ENCODE measurements around the gene PDE9A. TPM values are rescaled to one million over a fixed set of nuclear protein-coding genes. Genes with fewer than 3 reads are reported as not detected.

The PDE9A gene
- total RNA-seq, 2 donors from 2014 or later, result 45.9 to 62.4 TPM

DNA sequence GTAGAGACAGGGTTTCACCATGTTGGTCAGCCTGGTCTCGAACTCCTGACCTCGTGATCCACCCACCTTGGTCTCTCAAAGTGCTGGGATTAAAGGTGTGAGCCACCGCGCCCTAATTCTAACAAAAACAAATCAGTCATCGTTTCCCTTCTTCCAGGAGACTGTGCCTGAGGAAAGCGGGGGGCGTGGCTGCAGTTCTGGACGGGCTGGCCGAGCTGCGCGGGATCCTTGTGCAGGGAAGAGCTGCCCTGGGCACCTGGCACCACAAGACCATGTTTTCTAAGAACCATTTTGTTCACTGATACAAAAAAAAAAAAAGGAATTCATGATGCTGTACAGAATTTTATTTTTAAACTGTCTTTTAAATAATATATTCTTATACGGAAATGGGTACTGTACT is 121.7 kb downstream of the PDE9A start:
- H3K4me3 ChIP-seq (ENCODE audit: low read length), result no peak overlapping the region
- no peak for DNase-seq
- Mint-ChIP-seq H3K27ac (no peak overlapping the region), H3K4me3 (no peak overlapping the region), H3K27me3 (ENCODE audit: insufficient read depth) (peaks cover 7% of the 10 kb centered on the region), H3K9me3 (peaks cover 9% of the 10 kb centered on the region), H3K36me3 (ENCODE audit: low read depth) (peaks cover 50% of the 10 kb centered on the region), H3K4me1 (peaks cover 15% of the 10 kb centered on the region)
- H3K9ac ChIP-seq (ENCODE audit: extremely low read depth, low read length, poor library complexity, severe bottlenecking), result no peak overlapping the region
- no peak for TF ChIP-seq CTCF (conservative IDR thresholded peaks at IDR 0.05)
- H3K36me3 ChIP-seq (ENCODE audit: control insufficient read depth, insufficient read depth, low read length), result peaks cover 45% of the 10 kb centered on the region
- no peaks in the 10 kb centered on the region for H3K27me3 ChIP-seq (ENCODE audit: control insufficient read depth, insufficient read depth, low read length, poor library complexity, severe bottlenecking)
- WGBS, 2 experiments (ENCODE audit: insufficient coverage in 1 of 2, insufficient read length in 1 of 2), result 98 to 99% methylated on average over 11 to 12 of the region's 12 CpGs
- H3K9me3 ChIP-seq (ENCODE audit: control insufficient read depth, low read length), result no peaks in the 10 kb centered on the region
- peaks cover 6% of the 10 kb centered on the region for H3K4me1 ChIP-seq (ENCODE audit: control insufficient read depth, insufficient read depth, low read length)
- H3K27ac ChIP-seq (ENCODE audit: low read depth, low read length), result no peak overlapping the region

DNA sequence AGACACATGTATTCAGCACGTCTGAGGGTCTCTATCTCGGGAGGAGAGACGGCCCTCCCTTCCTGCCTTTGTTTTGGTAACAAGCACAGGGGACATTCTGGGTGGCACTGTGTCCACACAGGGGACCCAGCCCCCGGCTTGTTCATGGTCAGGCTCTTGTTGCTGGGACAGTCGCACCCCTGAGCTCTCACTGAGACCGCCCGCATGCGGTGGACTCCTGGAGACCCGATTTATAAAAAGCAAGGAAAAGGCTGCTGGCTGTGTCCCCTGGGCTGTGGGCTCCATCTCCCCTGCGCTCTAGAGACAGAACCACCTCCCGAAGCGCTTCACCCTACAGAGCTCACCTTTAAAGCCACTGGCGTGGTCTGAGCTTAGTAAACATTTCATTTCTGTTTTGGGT is 122.5 kb downstream of the PDE9A start:
- Histone ChIP-seq H3K27me3 (ENCODE audit: control insufficient read depth, insufficient read depth, low read length, poor library complexity, severe bottlenecking) (peaks cover 6% of the 10 kb centered on the region), H3K9me3 (ENCODE audit: control insufficient read depth, low read length) (no peaks in the 10 kb centered on the region), H3K9ac (ENCODE audit: extremely low read depth, low read length, poor library complexity, severe bottlenecking) (no peak overlapping the region), H3K4me1 (ENCODE audit: control insufficient read depth, insufficient read depth, low read length) (peaks cover 6% of the 10 kb centered on the region), H3K27ac (ENCODE audit: low read depth, low read length) (no peak overlapping the region), H3K36me3 (ENCODE audit: control insufficient read depth, insufficient read depth, low read length) (peaks cover 45% of the 10 kb centered on the region), H3K4me3 (ENCODE audit: low read length) (no peak overlapping the region)
- Mint-ChIP-seq H3K27me3 (ENCODE audit: insufficient read depth) (peaks cover 14% of the 10 kb centered on the region), H3K27ac (no peak overlapping the region), H3K36me3 (ENCODE audit: low read depth) (peaks cover 42% of the 10 kb centered on the region), H3K4me1 (peaks cover 22% of the 10 kb centered on the region), H3K9me3 (peaks cover 9% of the 10 kb centered on the region), H3K4me3 (no peak overlapping the region)
- 90 to 94% methylated on average over 11 to 13 of the region's 13 CpGs for WGBS, 2 experiments (ENCODE audit: insufficient coverage in 1 of 2, insufficient read length in 1 of 2)
- TF ChIP-seq CTCF (conservative IDR thresholded peaks at IDR 0.05), result no peak
- DNase-seq, result no peak

GRCh38 chr21:42777064-42777756 is 123.8 kb downstream of the PDE9A start:
- no peak for TF ChIP-seq CTCF (conservative IDR thresholded peaks at IDR 0.05)
- Histone ChIP-seq H3K9ac (ENCODE audit: extremely low read depth, low read length, poor library complexity, severe bottlenecking) (no peak overlapping the region), H3K27me3 (ENCODE audit: control insufficient read depth, insufficient read depth, low read length, poor library complexity, severe bottlenecking) (peaks cover 10% of the 10 kb centered on the region), H3K9me3 (ENCODE audit: control insufficient read depth, low read length) (no peaks in the 10 kb centered on the region), H3K4me1 (ENCODE audit: control insufficient read depth, insufficient read depth, low read length) (peaks cover 13% of the 10 kb centered on the region), H3K4me3 (ENCODE audit: low read length) (no peak overlapping the region), H3K27ac (ENCODE audit: low read depth, low read length) (peak overlapping the region; percentile 99), H3K36me3 (ENCODE audit: control insufficient read depth, insufficient read depth, low read length) (peaks cover 37% of the 10 kb centered on the region)
- H3K36me3 Mint-ChIP-seq (ENCODE audit: low read depth), result peaks cover 33% of the 10 kb centered on the region
- peaks cover 9% of the 10 kb centered on the region for H3K9me3 Mint-ChIP-seq
- 89 to 93% methylated on average over 15 to 18 of the region's 18 CpGs for WGBS, 2 experiments (ENCODE audit: insufficient coverage in 1 of 2, insufficient read length in 1 of 2)
- H3K27me3 Mint-ChIP-seq (ENCODE audit: insufficient read depth), result peaks cover 19% of the 10 kb centered on the region
- no peak overlapping the region for H3K4me3 Mint-ChIP-seq
- H3K4me1 Mint-ChIP-seq, result peaks cover 32% of the 10 kb centered on the region
- DNase-seq, result no peak
- H3K27ac Mint-ChIP-seq, result no peak overlapping the region
